Measurements from ENCODE around the gene HS6ST2. TPM values are rescaled to one million over a fixed set of nuclear protein-coding genes. Genes with fewer than 3 reads are reported as not detected.

HS6ST2 gene
- polyA plus RNA-seq, 1 of the 3 experiments (the other 2 are of a cell fraction): 0.05 TPM

- TF ChIP-seq, protein P1, sequence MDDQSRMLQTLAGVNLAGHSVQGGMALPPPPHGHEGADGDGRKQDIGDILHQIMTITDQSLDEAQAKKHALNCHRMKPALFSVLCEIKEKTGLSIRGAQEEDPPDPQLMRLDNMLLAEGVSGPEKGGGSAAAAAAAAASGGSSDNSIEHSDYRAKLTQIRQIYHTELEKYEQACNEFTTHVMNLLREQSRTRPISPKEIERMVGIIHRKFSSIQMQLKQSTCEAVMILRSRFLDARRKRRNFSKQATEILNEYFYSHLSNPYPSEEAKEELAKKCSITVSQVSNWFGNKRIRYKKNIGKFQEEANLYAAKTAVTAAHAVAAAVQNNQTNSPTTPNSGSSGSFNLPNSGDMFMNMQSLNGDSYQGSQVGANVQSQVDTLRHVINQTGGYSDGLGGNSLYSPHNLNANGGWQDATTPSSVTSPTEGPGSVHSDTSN (IDR thresholded peaks at IDR 0.05): no peak
- TF ChIP-seq REST (IDR thresholded peaks at IDR 0.05; ENCODE audit: low read depth, low read length) (no peak), FOSL2 (IDR thresholded peaks at IDR 0.05; ENCODE audit: borderline replicate concordance, low read depth) (no peak), YY1 (IDR thresholded peaks at IDR 0.05; ENCODE audit: low read depth) (no peak), RAD21 (IDR thresholded peaks at IDR 0.05; ENCODE audit: low read length) (no peak)
These were observed 366.6 kb downstream of the HS6ST2 start (continued) for GRCh38 chrX:132591719-132592275.

DNA sequence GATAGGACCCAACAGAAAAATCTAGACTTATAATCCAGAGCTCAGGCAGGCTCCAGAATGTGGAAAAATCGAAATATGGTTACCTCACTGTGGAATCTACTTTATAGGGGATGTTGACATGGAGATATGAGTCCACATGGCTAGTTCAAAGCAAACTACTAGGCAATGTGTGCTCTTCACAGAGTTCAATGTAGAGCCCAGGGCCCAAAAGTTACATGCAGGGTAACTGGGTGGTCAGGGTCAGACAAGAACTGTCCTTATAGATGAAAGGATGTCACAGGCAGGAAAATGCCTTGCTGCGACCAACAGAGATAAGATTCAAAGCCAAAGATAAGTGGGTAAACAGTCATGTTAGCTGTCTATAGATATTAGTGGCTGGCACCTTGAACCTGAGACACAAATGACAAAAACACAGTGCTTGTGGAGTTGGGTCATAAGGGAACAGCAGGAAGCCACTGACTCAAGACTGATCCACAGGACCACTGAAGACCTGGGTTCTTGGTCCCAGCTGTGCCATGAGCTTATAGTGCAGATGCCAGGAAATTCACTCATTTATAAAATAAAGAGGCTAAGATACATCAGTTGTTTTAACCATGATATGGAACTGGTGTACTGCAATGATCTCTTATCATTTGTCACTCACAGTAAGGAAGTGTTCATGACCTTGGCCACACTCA is 367.9 kb downstream of the HS6ST2 start:
- 4% methylated on average over 2 of the region's 2 CpGs for WGBS (ENCODE audit: low lambda C conversion rate)
- POLR2A ChIA-PET: no interaction called here
- CTCF ChIA-PET: interaction anchor here (1.0 kb wide), 1 partner anchor 19 kb away, joined by 3 read pairs; no protein-coding TSS in a partner anchor
- TF ChIP-seq NFIC (IDR thresholded peaks at IDR 0.05; ENCODE audit: borderline replicate concordance) (no peak), POLR2AphosphoS5 (IDR thresholded peaks at IDR 0.05; ENCODE audit: low read depth, low read length) (no peak), RAD21 (IDR thresholded peaks at IDR 0.05; ENCODE audit: low read length) (no peak), USF1 (IDR thresholded peaks at IDR 0.05; ENCODE audit: borderline replicate concordance, low read depth) (no peak), RXRA (IDR thresholded peaks at IDR 0.05; ENCODE audit: borderline replicate concordance, low read depth) (no peak), SMC3 (IDR thresholded peaks at IDR 0.05; ENCODE audit: low read depth, low read length) (no peak), REST (IDR thresholded peaks at IDR 0.05; ENCODE audit: low read depth, low read length) (no peak), IRF3 (IDR thresholded peaks at IDR 0.05; ENCODE audit: low read depth, low read length) (no peak)
- TF ChIP-seq, protein P2, sequence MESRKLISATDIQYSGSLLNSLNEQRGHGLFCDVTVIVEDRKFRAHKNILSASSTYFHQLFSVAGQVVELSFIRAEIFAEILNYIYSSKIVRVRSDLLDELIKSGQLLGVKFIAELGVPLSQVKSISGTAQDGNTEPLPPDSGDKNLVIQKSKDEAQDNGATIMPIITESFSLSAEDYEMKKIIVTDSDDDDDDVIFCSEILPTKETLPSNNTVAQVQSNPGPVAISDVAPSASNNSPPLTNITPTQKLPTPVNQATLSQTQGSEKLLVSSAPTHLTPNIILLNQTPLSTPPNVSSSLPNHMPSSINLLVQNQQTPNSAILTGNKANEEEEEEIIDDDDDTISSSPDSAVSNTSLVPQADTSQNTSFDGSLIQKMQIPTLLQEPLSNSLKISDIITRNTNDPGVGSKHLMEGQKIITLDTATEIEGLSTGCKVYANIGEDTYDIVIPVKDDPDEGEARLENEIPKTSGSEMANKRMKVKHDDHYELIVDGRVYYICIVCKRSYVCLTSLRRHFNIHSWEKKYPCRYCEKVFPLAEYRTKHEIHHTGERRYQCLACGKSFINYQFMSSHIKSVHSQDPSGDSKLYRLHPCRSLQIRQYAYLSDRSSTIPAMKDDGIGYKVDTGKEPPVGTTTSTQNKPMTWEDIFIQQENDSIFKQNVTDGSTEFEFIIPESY (IDR thresholded peaks at IDR 0.05; ENCODE audit: borderline replicate concordance, low read depth): no peak
- TF ChIP-seq, protein P3, sequence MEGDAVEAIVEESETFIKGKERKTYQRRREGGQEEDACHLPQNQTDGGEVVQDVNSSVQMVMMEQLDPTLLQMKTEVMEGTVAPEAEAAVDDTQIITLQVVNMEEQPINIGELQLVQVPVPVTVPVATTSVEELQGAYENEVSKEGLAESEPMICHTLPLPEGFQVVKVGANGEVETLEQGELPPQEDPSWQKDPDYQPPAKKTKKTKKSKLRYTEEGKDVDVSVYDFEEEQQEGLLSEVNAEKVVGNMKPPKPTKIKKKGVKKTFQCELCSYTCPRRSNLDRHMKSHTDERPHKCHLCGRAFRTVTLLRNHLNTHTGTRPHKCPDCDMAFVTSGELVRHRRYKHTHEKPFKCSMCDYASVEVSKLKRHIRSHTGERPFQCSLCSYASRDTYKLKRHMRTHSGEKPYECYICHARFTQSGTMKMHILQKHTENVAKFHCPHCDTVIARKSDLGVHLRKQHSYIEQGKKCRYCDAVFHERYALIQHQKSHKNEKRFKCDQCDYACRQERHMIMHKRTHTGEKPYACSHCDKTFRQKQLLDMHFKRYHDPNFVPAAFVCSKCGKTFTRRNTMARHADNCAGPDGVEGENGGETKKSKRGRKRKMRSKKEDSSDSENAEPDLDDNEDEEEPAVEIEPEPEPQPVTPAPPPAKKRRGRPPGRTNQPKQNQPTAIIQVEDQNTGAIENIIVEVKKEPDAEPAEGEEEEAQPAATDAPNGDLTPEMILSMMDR (IDR thresholded peaks at IDR 0.05): no peak

More for the DNA sequence above, 367.9 kb downstream of the HS6ST2 start:
- Histone ChIP-seq H3K9me2 (no peaks in the 10 kb centered on the region), H3K9me3 (no peaks in the 10 kb centered on the region), H3K79me2 (ENCODE audit: insufficient read depth) (no peaks in the 10 kb centered on the region), H3K4me1 (ENCODE audit: control insufficient read depth in 1 of 2, insufficient read depth in 2 of 2, low read depth in 1 of 2, low read length in 1 of 2) (no peaks in the 10 kb centered on the region; a peak in 1 of 4 replicates), H3F3A (replicated peaks; ENCODE audit: insufficient read depth) (no peaks in the 10 kb centered on the region), H3K4me2 (no peak overlapping the region), H3K9ac (no peak overlapping the region), H3K27ac (ENCODE audit: low read depth in 2 of 2, low read length in 1 of 2) (no peak overlapping the region), H3K27me3 (ENCODE audit: insufficient read depth) (no peaks in the 10 kb centered on the region; the same call in 1 of the 2 replicates), H3K4me3 (ENCODE audit: low read depth in 2 of 2, low read length in 1 of 2) (no peak overlapping the region), H4K20me1 (ENCODE audit: insufficient read depth) (no peaks in the 10 kb centered on the region), H2AFZ (ENCODE audit: low read depth) (no peak overlapping the region), H3K36me3 (replicated peaks in 1 of 2; ENCODE audit: control insufficient read depth in 1 of 2, insufficient read depth in 2 of 2, low read length in 1 of 2) (no peaks in the 10 kb centered on the region)
- no peak for DNase-seq

Measured in SK-N-SH (cell line).